HG03139 (cell line): ENCODE data around the gene DCANP1.
"Not testable (repeated sequence)": the region's sequence is repeated elsewhere in the genome, so short reads cannot be mapped to it uniquely, and the experiment has no call there.

Source experiments
- ATAC-seq: cut with Tn5 transposase; IDR thresholded peaks from one replicate; pipeline ENCODE4 v1.9.1; 2021; ENCODE audit not compliant: unreplicated experiment

The DCANP1 gene, protein sequence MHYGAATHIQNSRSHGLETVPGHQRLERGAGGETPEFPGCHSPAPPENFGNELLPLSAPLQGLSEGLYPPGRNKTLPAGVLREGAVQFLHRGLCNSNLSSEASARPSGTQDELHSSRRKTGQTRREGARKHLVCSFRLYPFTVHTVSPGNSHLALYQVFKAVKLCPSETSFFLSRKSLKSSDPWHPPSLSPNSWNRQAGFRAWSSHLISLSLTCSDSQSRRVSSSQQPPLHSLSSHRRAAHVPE

DNA sequence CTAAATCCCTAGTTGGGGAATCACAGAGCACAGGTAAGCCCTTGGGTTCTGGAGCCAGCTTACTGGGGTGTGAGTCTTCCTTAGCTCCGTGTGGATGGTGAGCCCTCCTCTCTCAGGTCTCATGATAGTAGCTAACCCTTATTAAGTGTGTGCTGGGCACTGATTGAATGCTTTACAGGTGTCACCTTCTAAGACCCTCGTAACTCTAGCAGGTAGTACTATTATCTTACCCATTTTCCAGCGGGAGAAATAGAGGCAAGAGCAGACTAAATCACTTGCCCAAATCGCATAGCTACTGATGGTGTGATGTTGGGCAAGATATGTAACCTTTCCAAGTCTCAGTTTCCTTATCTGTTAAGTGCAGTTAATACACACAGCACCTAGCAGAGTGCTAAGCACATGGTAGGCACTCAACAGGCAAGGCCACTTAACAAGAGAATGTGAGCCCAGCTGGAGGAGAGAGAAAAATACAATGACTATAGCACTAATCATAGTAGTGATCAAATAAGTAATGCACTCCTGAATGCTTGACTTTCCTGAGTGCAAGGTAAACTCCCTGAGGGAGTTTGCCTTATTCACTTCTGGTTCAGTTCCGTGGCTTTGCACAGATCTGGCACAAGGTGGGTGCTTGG is at the start of gene DCANP1:
Gene DCANP1 (minus strand): TSS at position 51 of the 632 bp plus-strand sequence. CDS start 240 bp downstream, outside the sequence.
- no peak for ATAC-seq

DNA sequence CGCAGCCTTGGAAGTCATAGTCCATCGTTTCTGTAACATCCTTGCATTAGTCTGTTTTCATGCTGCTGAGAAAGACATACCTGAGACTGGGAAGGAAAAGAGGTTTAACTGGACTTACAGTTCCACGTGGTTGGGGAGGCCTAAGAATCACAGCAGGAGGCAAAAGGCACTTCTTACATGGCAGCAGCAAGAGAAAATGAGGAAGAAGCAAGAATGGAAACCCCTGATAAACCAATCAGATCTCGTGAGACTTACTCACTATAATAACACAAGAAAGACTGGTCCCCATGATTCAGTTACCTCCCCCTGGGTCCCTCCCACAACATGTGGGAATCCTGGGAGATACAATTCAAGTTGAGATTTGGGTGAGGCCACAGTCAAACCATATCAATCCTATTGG is 48.4 kb upstream of the DCANP1 start:
- not testable (repeated sequence) for ATAC-seq

DNA sequence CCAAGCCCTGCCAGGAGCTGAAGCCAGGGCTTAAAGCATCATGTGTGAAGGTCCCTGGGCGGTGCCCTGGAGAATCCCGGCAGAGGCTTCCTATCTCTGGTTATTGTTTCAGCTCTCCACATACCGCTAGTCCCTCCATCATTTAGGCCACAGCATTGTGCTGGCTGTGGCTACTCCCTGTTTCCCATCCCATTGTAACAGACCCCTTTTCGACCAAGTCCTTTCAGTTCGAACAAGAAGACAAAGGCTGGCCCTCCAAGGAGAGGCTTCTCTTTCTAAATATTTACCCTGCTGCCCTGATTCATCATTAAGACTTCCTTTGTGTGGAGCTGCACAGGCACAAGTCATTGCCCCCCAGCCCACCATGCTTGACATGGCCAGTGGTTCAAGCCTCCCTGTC is 47.0 kb upstream of the DCANP1 start:
- no peak for ATAC-seq

DNA sequence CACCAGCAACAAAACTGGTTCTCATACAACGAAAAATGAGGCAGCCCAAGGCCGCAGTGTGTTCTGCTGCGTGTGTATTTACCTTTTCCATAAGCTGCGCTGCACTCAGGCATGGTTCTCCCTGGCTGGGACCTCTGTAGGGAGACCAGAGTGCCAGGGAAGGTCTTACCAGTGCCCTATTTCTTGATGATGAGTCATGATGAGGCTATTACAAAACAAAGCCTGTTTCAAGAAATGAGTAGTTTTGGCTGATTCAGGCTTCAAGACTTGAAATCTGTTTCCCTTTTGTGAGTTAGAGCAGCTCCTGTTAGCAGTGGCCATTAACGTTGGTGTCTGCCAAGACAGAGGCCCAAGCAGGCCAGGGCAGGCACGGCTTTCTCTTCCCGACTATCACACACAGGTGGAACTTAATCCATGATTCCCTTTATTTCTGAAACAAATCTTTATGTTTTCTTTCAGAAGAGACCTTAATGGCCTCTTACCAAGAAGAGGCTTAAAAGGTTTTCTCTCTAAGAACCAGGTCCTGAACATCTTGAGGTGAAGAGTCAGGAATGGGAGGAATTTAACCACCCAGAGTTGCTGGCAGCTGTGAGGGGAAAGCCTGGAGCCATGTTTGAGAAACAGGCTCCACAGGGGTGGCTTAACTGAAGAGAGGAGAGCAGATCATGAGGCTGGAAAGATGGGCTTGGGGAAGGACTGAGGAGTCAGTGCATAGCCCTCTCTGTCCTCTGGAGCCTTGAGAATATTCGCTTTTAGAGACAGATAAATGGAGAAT is 46.4 kb upstream of the DCANP1 start:
- no peak for ATAC-seq

DNA sequence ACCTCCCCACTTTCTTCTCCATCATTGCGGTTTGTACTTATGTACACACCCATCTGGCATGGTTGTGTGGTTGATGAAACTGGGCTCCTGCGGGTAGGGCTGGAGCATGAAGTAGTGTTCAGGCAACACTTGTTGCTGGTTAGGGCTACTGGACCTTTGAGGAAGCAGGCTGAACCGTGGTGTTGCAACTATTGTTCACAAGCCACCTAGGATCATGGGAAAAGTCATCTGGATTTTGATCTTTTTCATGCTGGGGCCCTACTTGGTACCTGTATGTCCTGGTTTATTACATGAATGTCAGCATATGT is 45.1 kb upstream of the DCANP1 start:
- no peak for ATAC-seq

DNA sequence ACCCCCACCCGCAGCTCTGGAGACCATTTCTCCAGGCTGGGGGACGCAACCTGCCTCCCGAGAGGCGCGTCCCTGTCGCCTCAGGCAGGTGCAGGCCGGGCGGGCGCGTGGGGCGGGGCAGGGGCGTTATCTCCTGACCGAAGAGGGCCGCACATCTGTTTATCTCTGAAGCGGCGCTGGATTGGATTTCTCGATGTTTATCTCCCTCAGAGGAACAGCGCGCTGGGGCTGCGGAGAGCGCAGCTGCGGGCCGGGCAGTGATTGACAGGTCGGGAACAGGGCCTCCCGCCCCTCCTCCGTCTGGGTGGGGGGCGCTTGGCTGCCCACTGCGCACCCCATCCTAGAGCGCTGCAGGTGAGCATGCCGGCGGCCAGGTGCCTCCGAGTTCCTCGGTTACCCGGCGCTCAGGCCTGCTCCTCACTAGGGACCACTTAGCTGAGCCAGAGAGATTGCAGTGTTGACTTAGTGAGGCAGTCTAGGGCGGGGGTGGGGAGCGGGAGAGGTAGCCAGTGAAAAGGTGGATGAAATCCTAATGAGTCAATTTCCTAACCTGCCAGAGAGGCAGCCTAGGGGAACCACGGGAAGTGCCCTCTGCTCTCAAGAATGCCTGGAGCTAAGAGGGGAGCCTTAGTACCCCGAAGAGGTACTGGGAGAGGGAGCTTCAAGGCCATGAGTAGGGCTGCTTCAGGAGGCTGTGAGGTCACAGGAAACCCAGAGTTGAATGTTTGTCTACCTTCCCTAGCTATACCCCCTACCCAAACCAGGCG is 44.6 kb upstream of the DCANP1 start:
- ATAC-seq: no peak

DNA sequence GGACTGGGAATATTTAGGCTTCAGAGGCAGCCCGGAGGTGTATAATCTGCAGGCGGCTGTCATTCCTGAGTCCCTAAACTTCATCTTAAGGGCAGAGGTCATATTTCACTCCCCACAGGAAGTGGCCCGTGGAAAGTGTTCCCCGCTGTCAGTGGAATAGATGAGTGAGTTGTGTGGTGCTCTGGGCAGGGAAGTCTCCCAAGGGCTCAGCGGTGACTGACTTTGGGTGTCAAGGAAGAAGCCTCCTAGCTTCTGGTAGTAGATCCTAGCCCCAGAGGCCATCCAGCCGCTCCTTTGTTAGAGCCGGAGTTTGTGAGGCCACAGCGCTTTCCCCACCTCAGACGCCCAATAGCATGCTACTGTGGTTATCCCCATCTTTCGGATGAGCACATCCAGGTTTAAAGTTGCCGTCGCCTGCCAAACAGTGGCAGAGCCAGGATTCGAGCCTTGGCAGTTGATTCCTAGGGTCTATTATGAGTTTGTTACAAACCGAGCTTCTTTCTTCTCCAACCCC is 43.9 kb upstream of the DCANP1 start:
- ATAC-seq: no peak

DNA sequence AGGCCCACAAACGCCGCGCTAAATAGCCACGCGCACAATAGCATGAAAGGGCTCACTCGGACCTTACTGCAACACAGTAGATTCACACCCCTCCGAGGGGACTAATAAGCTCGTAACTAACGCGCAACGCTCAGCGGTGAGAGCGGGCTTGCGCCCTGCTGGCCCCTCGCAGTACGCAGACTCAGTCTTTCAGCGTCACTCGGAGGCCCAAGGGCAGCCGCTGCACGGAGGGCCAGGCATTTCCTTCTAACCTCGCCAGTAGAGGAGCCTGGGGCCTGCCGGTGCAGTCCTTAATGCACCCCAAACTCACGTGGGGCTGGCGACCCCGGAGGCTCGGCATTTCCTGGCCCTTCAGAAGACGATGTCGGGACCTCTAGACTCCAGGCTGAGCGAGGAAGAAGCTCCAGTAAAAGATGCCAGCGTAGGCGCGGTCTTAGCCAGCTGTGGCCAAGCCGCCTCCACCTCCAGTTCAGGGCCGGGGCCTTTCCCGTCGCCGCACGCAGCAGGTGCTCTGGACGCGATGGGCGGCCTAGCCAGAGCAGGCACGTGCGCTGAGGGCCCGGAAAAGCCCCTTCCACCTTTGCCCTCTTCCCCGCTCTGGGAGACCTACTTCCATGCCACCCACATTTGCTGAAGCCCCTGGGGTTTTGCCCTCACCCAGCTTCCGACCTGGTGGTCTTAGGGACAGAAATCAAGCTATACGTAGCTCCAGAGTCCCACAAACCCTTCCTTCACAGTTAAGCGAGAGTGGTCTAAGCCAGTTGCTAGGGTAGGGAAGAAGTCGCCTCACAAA is 43.3 kb upstream of the DCANP1 start:
- ATAC-seq: no peak

DNA sequence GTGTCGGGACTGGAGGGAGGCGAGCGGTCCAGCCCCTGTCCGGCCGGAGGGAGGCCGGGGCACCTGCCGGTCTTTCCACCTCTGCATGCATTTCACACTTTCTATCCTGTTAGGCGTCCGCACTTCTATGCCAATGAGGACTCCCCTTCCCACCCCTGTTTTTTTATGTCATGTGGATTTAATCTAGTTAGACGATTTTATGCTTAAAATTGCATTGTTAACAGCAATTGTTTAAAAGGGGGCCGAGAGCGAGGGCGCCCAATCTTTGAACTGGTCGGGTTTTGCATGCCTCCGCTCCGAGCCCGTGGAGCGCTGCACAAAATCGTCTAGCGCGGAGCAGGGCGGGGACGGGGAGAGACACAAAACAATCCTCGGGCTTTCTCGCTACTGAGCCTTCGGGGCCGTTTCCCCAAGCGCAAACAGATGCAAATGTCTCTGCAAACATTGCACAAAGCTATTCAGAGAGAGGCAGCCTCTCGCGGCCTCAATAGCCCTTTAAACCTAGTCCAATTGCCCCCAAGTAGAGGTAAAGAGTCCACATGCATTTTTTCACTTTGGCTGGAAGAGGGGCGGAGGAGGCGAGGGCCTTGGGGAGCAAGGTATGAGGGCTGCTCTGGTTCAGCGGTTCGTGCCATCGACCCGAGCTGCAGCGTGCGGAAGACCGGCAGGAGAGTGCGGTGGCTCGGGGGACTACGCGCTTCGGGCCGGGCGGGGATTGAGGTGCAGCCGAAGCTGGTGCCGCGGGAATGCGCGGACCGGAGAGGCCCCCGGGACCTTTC is 42.5 kb upstream of the DCANP1 start:
- no peak for ATAC-seq

DNA sequence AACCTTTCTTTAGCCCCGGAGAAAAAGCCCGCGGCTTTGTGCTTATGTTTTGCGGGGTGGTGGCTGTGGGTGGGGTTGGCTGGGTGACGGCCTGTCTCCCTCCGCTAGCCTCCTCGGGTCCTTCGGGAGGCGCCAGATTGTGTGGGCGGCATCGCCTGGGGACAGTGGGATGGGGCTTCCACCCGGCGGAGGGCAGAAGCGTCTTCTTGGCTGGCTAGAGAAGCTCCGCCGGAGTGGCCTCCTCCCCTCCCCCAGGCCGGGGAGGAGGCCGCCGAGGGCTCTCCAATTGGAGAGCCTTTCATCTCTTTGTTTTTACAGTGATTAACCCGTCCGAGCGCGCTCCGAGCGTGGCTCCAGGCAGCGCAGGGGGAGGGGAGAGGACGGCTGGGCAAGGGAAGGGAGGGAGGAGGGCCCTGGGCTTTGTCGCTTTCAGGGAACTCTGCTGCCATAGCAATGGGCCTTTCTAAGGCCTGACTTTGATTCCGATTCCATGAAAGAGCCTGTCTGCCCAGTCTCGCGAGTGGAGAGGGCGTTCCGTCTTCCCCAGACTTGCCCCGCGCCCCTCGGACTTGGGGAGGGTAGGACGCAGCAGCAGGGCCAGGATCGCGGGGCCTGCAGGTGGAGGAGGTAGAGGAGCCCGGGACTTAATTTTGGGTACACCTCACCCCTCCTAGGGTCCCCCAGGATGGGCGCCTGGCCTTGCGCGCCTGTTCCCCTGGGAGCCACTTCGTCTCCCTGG is 41.7 kb upstream of the DCANP1 start:
- ATAC-seq: no peak

DNA sequence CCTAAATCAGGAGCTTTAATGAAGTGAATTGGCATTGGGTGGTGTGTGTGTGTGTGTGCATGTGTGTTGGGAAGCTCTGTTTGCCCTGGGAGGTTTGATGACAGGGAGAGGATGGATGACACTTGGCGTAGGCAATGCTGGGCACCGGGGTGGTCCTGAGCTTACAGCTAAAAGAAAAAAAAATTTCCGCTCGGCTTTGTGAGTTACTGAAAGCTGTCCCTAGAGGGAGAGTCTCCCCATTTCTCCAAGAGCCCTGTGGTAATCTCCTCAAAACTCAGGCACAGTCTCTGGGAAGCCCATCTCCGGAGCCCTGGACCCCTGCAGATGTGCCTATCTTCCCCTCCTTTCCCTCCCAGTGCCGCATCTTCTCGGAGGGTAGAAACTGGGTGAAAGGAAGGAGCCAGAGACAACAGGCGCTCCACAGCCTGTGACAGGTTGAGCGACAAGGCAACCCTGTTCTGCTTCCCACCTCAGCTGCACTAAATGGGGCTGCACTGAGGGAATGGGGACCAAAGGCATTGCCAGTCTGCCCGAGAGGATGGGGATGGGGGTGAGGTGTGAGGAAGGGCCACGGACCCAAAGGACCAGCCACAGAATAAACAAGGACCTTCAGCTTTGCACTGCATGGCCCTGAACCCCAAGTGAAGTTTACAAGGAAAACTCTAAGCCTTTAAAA is 40.8 kb upstream of the DCANP1 start:
- ATAC-seq: no peak

DNA sequence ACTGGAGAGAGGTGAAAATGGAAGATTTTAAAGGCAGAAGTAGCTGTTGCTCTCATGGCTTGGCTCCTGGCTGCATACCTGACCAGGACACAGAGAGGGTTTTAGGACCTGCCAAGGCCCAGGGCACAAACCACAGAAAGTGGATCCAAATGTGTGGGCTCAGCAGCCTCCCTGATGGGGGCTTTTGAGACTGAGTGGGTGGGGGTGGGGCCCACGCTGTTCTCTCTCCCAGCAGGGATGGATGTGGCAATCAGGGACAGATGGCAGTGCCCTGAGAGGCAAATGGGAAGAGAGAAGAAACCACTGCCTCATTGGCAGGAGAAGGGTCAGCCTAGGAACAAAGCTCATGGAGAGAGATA is 39.9 kb upstream of the DCANP1 start:
- ATAC-seq: no peak

DNA sequence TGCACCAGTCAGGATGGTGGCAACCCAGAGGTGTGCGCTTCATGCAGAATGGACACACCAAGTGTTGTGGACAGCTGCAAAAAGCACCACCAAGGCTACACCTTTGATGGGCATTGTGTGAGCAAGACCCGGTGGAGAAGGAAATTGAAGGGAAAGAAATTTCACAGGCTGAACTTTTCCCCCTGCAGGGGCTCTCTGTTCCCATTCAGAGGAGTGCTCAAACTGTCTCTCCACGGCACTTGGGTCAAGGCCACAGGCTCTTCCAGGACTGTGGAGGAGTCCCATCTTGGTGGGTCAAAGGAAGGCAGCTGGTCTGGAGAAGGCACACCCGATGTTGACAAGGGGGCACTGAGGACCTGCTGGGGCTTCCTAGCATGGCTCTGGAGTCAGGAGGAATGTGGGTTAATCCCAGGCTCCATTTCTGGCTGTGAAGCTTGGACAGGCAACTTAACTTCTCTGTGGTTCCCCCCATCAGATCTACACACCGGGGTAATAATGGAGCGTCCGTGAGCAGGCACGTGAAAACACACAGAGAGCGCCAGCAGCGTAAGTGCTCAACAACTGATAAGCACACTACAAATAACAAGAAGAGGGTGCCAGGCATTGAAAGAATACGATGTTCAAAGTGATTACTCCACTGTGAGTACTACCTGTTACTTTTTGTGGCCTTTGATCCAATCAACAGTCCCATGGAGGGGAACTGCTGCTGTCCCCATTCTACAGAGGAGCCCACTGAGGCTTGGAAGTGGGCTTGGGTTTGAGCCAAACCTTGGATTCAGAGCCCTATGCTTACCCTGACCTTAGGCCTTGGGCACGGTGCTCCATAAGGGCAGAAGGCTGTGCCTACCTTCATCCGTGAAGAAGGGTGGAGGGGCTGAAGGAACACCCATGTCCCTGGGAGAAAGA is 39.2 kb upstream of the DCANP1 start:
- ATAC-seq: no peak

DNA sequence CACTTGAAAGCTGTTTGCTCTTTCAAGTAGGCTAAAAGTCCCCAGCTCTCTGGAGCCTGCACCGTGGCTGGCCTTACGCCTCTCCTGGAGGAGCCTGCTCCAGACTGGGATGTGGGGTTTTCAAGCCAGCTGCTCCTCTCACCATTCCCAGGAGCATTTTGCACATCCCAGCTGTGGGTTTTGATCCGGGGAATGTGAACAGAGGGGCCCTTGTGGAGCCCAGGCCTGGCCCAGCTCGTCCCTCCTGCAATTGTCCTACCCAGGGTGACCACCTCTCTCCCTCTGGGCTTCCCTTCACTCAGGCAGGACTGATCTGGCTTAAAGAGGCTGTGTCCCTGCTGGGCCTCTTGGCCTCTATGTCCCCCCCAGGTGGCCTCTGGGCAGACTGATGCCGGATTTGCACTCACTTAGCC is 37.5 kb upstream of the DCANP1 start:
- no peak for ATAC-seq

DNA sequence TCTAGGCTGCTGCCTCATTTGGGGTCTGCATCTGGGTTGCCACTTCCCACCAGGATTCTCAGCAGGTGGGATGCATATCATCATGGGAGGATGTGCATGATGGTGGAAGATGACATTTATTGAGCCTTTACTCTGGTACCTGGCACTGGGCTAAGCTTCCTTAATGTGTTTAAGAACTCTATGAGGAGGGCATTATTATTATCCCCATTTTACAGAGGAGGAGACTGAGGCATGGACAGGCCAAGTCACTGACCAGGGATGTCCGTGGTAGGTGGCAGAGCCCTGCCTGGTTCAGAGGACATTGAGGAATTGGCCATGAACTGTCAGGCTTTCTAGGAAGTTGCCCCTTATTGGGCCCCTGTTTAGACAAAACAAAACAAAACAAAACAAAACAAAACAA is 36.1 kb upstream of the DCANP1 start:
- ATAC-seq: no peak

DNA sequence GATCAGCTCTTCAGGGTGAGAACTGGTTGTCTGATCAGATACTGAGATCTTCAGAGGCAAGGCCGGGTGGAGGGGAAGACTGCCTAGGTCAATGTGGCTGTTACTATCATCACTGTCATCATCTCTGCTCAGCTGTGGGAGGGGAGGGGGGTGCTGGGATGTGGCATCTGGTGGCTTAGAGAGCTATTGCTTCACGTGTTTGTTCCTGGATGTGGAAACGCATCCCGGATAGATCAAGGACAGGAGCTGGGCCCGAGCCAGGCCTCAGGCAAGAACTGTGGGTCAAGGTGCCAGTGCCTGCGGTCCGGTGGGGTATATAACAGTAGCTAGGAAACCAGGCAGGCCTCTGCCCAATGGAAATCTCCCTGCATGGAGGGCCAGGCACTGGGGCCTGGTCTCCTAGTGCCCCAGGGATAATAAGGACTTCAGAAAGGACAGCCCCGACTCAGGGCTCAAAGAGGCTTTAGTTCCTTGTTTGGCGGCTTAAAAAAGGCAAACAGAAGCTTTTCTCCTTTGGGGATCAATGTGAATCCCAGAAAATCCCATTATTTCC is 35.3 kb upstream of the DCANP1 start:
- ATAC-seq: no peak

DNA sequence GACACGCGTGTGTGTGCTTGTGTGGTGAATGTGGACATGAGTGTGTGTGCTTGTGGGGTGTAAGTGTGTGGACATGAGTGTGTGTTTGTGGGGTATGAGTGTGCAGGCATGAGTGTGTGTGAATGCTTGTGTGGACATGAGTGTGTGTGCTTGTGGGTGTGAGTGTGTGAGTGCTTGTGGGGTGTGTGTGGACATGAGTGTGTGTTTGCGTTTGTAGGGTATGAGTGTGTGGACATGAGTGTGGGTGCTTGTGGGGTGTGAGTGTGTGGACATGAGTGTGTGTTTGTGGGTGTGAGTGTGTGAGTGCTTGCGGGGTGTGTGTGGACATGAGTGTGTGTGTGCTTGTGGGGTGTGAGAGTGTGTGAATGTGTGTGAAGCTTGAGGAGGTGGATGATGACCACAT is 34.8 kb upstream of the DCANP1 start:
- ATAC-seq: no peak
